Mucosa of stomach (tissue), 1 donor: ENCODE measurements around the gene IKZF4.
A peak's percentile ranks its signal among the peaks of the same experiment; 100 is the strongest.
"Not testable (repeated sequence)": the region's sequence is repeated elsewhere in the genome, so short reads cannot be mapped to it uniquely, and the experiment has no call there.

Experiments used
- H3K27me3 ChIP-seq: one replicate; pipeline ENCODE4 v1.7.0; 2013; ENCODE audit warnings: mild to moderate bottlenecking, low read length; ENCODE audit not compliant: control insufficient read depth, insufficient read depth
- H3K36me3 ChIP-seq: one replicate; pipeline ENCODE4 v1.7.0; 2013; ENCODE audit warnings: low read length; ENCODE audit not compliant: control insufficient read depth, insufficient read depth
- H3K4me1 ChIP-seq: one replicate; pipeline ENCODE4 v1.7.0; 2013; ENCODE audit warnings: mild to moderate bottlenecking, low read length; ENCODE audit not compliant: control insufficient read depth, insufficient read depth
- H3K4me3 ChIP-seq: one replicate; pipeline ENCODE4 v1.7.0; 2013; ENCODE audit warnings: low read length
- H3K9ac ChIP-seq: one replicate; pipeline ENCODE4 v1.7.0; 2013; ENCODE audit warnings: mild to moderate bottlenecking, low read length, moderate library complexity
- H3K9me3 ChIP-seq: one replicate; pipeline ENCODE4 v1.7.0; 2013; ENCODE audit warnings: mild to moderate bottlenecking, low read length, moderate library complexity; ENCODE audit not compliant: control insufficient read depth
- donor health status: Pancreatic carcinoma.

Gene IKZF4

GRCh38 chr12:56029666-56030293 is 8.9 kb downstream of the IKZF4 start:
- H3K4me1 ChIP-seq = no peaks in the 10 kb centered on the region
- no peak overlapping the region for H3K4me3 ChIP-seq
- no peak overlapping the region for H3K9ac ChIP-seq
- no peaks in the 10 kb centered on the region for H3K27me3 ChIP-seq
- no peaks in the 10 kb centered on the region for H3K36me3 ChIP-seq
- H3K9me3 ChIP-seq = no peaks in the 10 kb centered on the region

DNA sequence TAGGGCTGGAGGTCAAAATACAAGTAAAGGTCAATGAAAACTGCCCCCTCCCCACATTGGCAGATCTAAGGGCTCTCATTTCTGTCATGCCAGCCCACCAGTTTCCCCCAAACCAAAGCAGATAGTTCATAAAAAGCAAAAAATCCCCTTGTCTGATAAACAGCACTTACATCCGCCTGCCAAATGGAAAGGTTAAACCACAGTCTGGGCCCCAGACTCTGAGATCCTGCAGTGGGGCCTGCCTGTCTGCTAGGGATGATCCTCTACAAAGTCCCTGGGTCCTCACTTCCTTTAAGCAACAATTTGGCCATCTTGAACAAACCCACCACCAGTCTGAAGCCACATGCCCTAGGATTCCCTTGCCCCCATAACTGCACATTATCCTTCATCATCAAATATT is 11.1 kb downstream of the IKZF4 start:
- Histone ChIP-seq H3K4me1 (no peaks in the 10 kb centered on the region), H3K9me3 (no peaks in the 10 kb centered on the region), H3K4me3 (no peak overlapping the region), H3K9ac (no peak overlapping the region), H3K27me3 (no peaks in the 10 kb centered on the region), H3K36me3 (no peaks in the 10 kb centered on the region)

GRCh38 chr12:56034586-56035332 is 13.9 kb downstream of the IKZF4 start:
- no peak overlapping the region for H3K9ac ChIP-seq
- no peaks in the 10 kb centered on the region for H3K4me1 ChIP-seq
- no peaks in the 10 kb centered on the region for H3K9me3 ChIP-seq
- no peaks in the 10 kb centered on the region for H3K27me3 ChIP-seq
- H3K4me3 ChIP-seq = no peak overlapping the region
- no peaks in the 10 kb centered on the region for H3K36me3 ChIP-seq

DNA sequence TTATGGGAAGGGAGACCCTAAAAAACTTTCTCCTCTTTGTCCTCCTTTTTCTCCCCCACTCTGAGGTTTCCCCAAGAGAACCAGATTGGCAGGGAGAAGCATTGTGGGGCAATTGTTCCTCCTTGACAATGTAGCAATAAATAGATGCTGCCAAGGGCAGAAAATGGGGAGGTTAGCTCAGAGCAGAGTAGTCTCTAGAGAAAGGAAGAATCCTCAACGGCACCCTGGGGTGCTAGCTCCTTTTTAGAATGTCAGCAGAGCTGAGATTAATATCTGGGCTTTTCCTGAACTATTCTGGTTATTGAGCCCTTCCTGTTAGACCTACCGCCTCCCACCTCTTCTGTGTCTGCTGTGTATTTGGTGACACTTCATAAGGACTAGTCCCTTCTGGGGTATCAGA is 16.3 kb downstream of the IKZF4 start:
- H3K27me3 ChIP-seq = no peaks in the 10 kb centered on the region
- no peaks in the 10 kb centered on the region for H3K4me1 ChIP-seq
- H3K9ac ChIP-seq = no peak overlapping the region
- no peak overlapping the region for H3K4me3 ChIP-seq
- H3K9me3 ChIP-seq = no peaks in the 10 kb centered on the region
- H3K36me3 ChIP-seq = no peaks in the 10 kb centered on the region

DNA sequence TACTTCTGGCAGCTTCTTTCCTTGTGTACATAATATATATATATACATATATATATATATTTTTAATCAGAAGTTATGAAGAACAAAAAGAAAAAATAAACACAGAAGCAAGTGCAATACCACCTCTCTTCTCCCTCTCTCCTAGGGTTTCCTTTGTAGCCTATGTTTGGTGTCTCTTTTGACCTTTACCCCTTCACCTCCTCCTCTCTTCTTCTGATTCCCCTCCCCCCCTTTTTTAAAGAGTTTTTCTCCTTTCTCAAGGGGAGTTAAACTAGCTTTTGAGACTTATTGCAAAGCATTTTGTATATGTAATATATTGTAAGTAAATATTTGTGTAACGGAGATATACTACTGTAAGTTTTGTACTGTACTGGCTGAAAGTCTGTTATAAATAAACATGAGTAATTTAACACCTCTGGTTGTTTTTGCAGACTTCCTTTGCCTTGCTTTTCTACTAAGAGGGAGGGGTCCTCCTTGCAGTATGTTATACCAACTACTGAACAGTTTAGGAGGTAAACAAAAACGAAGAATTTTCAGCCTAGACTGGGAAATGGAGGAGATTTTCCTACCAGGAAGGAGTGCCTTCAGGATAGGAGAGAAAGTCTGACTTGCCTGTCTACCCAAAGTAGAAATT is 17.3 kb downstream of the IKZF4 start:
- Histone ChIP-seq H3K36me3 (peaks cover 4% of the 10 kb centered on the region), H3K4me1 (peaks cover 5% of the 10 kb centered on the region), H3K9me3 (no peaks in the 10 kb centered on the region), H3K4me3 (no peak overlapping the region), H3K27me3 (no peaks in the 10 kb centered on the region), H3K9ac (no peak overlapping the region)

- H3K27me3 ChIP-seq = no peaks in the 10 kb centered on the region
- H3K9ac ChIP-seq = no peak overlapping the region
- no peak overlapping the region for H3K4me3 ChIP-seq
- H3K36me3 ChIP-seq = peaks cover 16% of the 10 kb centered on the region
- H3K9me3 ChIP-seq = no peaks in the 10 kb centered on the region
- H3K4me1 ChIP-seq = peaks cover 11% of the 10 kb centered on the region
Observed at GRCh38 chr12:56040151-56040550, 19.3 kb downstream of the IKZF4 start.

GRCh38 chr12:56040963-56041551 is 20.2 kb downstream of the IKZF4 start:
- peaks cover 16% of the 10 kb centered on the region for H3K36me3 ChIP-seq
- H3K27me3 ChIP-seq = no peaks in the 10 kb centered on the region
- H3K9me3 ChIP-seq = no peaks in the 10 kb centered on the region
- peaks cover 11% of the 10 kb centered on the region for H3K4me1 ChIP-seq
- H3K9ac ChIP-seq = peak overlapping the region; percentile 73
- H3K4me3 ChIP-seq = peak overlapping the region; percentile 12

DNA sequence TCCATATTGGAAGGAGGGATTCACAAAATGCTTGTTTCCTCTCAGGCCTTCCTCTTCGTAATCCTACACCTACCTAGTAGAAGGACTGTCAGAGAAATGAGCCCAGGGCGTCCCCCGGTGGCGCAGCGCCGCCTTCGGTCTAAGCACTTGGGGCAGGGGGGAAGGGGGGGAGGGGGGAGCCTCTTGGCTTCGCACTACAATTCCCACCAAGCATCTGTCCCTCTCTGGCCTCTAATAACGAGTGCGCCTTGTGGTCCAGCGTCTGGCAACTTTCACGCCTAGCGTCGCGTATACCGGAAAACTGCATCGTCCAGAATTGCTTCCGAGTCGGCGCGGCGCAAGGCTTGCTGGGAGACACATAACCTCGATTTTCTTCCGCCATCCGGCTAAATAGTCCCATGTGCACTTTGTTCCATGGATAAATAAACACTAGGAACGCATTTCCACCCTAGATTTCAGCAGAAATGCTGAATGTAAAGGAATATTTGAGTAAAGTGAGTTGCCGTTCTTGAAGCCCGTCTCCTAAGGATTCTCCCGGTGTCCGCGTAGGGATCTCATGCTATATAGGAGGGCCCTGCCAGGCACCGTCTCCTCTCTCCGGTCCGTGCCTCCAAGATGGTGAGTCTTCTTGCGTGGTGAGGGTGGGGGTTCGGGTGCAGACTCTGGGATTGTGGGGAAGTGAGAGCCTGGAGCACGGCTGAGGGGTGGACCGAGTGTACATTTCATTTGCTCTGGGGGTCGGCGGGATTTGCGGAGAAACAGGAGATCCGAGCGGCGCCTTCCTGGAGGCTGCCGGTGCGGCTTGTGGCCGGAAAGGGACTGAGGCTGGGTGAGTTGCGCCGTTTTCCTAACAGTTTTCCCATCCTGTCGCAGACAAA is 20.9 kb downstream of the IKZF4 start, which contains the start of gene RPS26:
Gene RPS26 (plus strand): TSS at position 367 of the 878 bp plus-strand sequence. CDS start 249 bp downstream, at position 616.
- H3K9me3 ChIP-seq = no peaks in the 10 kb centered on the region
- peak within 1 kb of the TSS; percentile 68 for H3K4me3 ChIP-seq
- peaks cover 11% of the 10 kb centered on the region for H3K4me1 ChIP-seq
- peaks cover 16% of the 10 kb centered on the region for H3K36me3 ChIP-seq
- H3K9ac ChIP-seq = peak within 1 kb of the TSS; percentile 87
- H3K27me3 ChIP-seq = no peaks in the 10 kb centered on the region

- Histone ChIP-seq H3K9ac (peak overlapping the region; percentile 87), H3K36me3 (peaks cover 16% of the 10 kb centered on the region)
Observed at GRCh38 chr12:56042430-56042813, 21.6 kb downstream of the IKZF4 start.

GRCh38 chr12:56042843-56043242 is 22.0 kb downstream of the IKZF4 start:
- Histone ChIP-seq H3K4me1 (peaks cover 11% of the 10 kb centered on the region), H3K9ac (peak overlapping the region; percentile 87), H3K4me3 (peak overlapping the region; percentile 68), H3K27me3 (no peaks in the 10 kb centered on the region), H3K36me3 (peaks cover 16% of the 10 kb centered on the region), H3K9me3 (no peaks in the 10 kb centered on the region)

More at GRCh38 chr12:56042430-56042813, 21.6 kb downstream of the IKZF4 start:
- Histone ChIP-seq H3K4me3 (peak overlapping the region; percentile 68), H3K4me1 (peaks cover 11% of the 10 kb centered on the region)
- not testable (repeated sequence) for H3K27me3 ChIP-seq, H3K9me3 ChIP-seq

- Histone ChIP-seq H3K9me3 (no peaks in the 10 kb centered on the region), H3K4me3 (no peak overlapping the region), H3K27me3 (no peaks in the 10 kb centered on the region), H3K4me1 (peaks cover 11% of the 10 kb centered on the region), H3K9ac (no peak overlapping the region), H3K36me3 (peaks cover 16% of the 10 kb centered on the region)
Observed at GRCh38 chr12:56046027-56046780, 25.4 kb downstream of the IKZF4 start.
